Amygdala (tissue), 56 donors: ENCODE data around the gene ACTR3.

Experiments
- DNase-seq, 56 donors: peaks; one replicate each; lab custom pipeline; 2025; lab: John Stamatoyannopoulos, UW

ACTR3 gene

GRCh38 chr2:113875135-113875534, 14.8 kb upstream of the ACTR3 start:
- no peak for DNase-seq

- DNase-seq: peak in 3 of 56 donors; percentile 8 to 40 (median 24)
Measured at GRCh38 chr2:113876503-113877387, 13.1 kb upstream of the ACTR3 start.

GRCh38 chr2:113877711-113878598, 11.9 kb upstream of the ACTR3 start:
- no peak for DNase-seq

- DNase-seq: no peak
Measured at GRCh38 chr2:113878743-113879142, 11.1 kb upstream of the ACTR3 start.

- no peak for DNase-seq
Measured at GRCh38 chr2:113879457-113879856, 10.4 kb upstream of the ACTR3 start.

GRCh38 chr2:113886479-113887008, 3.3 kb upstream of the ACTR3 start:
- peak in 9 of 56 donors; percentile 1 to 21 (median 3) for DNase-seq

GRCh38 chr2:113887009-113887792, 2.7 kb upstream of the ACTR3 start:
- DNase-seq: no peak

- DNase-seq: no peak
Measured at GRCh38 chr2:113888641-113889470, 1.0 kb upstream of the ACTR3 start.

GRCh38 chr2:113890253-113891235, 655 bp downstream of the ACTR3 start:
- peak in 51 of 56 donors; percentile 11 to 78 (median 51) for DNase-seq

- DNase-seq: no peak
Measured at GRCh38 chr2:113891265-113891959, 1.5 kb downstream of the ACTR3 start.

GRCh38 chr2:113892004-113892710, 2.3 kb downstream of the ACTR3 start:
- DNase-seq: no peak

- no peak for DNase-seq
Measured at GRCh38 chr2:113894156-113894743, 4.4 kb downstream of the ACTR3 start.

- DNase-seq: no peak
Measured at GRCh38 chr2:113895301-113895700, 5.4 kb downstream of the ACTR3 start.

- no peak for DNase-seq
Measured at GRCh38 chr2:113895819-113896563, 6.1 kb downstream of the ACTR3 start.

- DNase-seq: no peak
Measured at GRCh38 chr2:113896791-113897190, 6.9 kb downstream of the ACTR3 start.

- no peak for DNase-seq
Measured at GRCh38 chr2:113898081-113898480, 8.2 kb downstream of the ACTR3 start.
